GM10248 (cell line): ENCODE results near the gene OGFOD2.

ENCODE experiments used
- CTCF ChIA-PET: fragments of 300-600 bp; sonication (Branson Sonifier 250); formaldehyde crosslinking; extraction: SDS; loops from one replicate; lab custom pipeline; 2021; ENCODE audit warnings: antibody characterized with exemption; lab: Yijun Ruan, JAX
- POLR2A ChIA-PET: fragments of 350-650 bp; sonication (Branson Sonifier 250); formaldehyde crosslinking; extraction: SDS; loops from one replicate; lab custom pipeline; 2020; ENCODE audit warnings: antibody characterized with exemption; lab: Yijun Ruan, JAX
- DNase-seq: peaks from one replicate; pipeline ENCODE4 v3.0.0; 2012; ENCODE audit errors: extremely low spot score
- TF ChIP-seq, protein P1 (sequence below): IDR thresholded peaks from 2 replicates; pipeline ENCODE4 v1.5.1; 2012; ENCODE audit warnings: mild to moderate bottlenecking, low read depth; ENCODE audit errors: extremely low read depth, missing control alignments, control extremely low read depth

OGFOD2 gene

DNA sequence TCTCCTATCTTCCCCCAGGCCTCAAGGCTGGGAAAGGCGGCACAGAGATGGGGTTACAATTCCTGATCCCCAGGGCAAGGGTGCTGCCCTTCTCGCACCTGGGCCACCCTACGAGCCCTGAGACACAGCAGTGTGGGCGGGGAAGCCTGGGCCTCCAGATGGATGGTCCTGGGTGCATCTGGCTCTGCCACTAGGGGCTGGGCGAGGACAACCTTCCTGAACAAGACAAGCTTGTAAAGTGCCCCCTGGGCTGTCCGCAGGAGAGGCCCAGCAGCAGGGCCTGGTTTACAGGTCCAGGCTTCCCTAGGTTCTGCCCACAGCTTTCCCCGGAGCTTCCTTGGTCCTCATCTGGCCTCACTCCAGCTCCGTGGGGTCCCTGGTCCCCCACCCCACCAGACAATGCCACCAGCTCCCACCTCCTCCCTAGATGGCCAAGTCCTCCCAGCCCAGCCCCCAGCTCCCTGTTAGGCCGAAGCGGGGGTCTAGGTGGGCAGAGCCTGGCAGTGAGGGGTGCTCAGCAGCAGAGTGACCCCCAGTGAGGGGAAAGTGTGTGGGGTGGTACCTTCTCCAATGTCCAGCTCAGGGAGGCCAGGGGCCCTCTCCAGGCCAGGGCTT, 14.3 kb downstream of the OGFOD2 start:
- TF ChIP-seq, protein P1, sequence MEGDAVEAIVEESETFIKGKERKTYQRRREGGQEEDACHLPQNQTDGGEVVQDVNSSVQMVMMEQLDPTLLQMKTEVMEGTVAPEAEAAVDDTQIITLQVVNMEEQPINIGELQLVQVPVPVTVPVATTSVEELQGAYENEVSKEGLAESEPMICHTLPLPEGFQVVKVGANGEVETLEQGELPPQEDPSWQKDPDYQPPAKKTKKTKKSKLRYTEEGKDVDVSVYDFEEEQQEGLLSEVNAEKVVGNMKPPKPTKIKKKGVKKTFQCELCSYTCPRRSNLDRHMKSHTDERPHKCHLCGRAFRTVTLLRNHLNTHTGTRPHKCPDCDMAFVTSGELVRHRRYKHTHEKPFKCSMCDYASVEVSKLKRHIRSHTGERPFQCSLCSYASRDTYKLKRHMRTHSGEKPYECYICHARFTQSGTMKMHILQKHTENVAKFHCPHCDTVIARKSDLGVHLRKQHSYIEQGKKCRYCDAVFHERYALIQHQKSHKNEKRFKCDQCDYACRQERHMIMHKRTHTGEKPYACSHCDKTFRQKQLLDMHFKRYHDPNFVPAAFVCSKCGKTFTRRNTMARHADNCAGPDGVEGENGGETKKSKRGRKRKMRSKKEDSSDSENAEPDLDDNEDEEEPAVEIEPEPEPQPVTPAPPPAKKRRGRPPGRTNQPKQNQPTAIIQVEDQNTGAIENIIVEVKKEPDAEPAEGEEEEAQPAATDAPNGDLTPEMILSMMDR: no peak
- ChIA-PET CTCF (interaction anchor here (1.0 to 1.6 kb wide), 4 partner anchors 9 to 249 kb away, joined by 3 to 6 read pairs (median 4); no protein-coding TSS in a partner anchor), POLR2A (no interaction called here)
- no peak for DNase-seq

- DNase-seq: no peak
- TF ChIP-seq, protein P1: no peak
- ChIA-PET CTCF (interaction anchor here (1.0 to 1.6 kb wide), 5 partner anchors 8 to 249 kb away, joined by 3 to 6 read pairs (median 4); no protein-coding TSS in a partner anchor), POLR2A (interaction anchor here (0.8 kb wide), 1 partner anchor 9 kb away, joined by 3 read pairs; no protein-coding TSS in a partner anchor)
Observed at GRCh38 chr12:122989874-122990419, 14.9 kb downstream of the OGFOD2 start.

GRCh38 chr12:122990561-122990960, 15.5 kb downstream of the OGFOD2 start:
- TF ChIP-seq, protein P1: no peak
- ChIA-PET POLR2A (interaction anchor here (0.8 kb wide), 1 partner anchor 9 kb away, joined by 3 read pairs; no protein-coding TSS in a partner anchor), CTCF (interaction anchor here (1.0 to 1.6 kb wide), 3 partner anchors 9 to 248 kb away, joined by 3 to 6 read pairs (median 4); no protein-coding TSS in a partner anchor)
- DNase-seq: no peak

DNA sequence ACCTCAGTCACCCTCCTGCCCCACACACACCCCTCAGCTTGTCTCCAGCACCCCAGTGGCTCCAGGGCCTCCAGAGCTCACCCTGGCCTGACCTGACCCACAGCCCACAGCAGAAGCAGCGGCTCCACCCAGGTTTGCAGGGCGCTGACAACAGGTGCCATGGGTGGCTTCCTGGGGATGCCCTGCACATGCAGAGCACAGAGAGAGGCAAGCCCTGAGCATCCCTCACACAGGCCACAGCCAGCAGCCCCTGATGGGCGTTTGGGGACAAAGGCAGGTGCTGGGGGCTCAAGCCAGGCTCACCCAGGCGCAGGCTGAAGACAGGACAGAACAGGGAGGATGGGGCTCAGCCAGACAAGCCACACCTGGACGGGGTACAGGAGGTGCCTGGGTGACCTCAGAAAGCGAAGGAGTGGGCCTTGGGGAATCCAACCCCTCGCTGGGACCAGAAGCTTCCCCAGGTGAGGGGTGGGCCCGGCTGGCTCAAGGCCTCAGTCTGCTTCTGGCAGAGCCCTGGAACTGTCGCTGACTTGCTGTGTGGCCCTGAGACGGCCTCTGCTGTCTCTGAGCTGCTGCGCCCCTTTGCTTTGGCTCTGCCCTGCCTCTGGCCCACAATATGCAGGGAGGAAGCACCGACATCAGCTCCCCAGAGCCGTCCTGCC, 16.0 kb downstream of the OGFOD2 start:
- TF ChIP-seq, protein P1: no peak
- ChIA-PET POLR2A (interaction anchor here (0.8 kb wide), 1 partner anchor 10 kb away, joined by 3 read pairs; no protein-coding TSS in a partner anchor), CTCF (interaction anchor here (0.9 to 1.4 kb wide), 4 partner anchors 10 to 247 kb away, joined by 3 to 4 read pairs (median 3); no protein-coding TSS in a partner anchor)
- DNase-seq: no peak

DNA sequence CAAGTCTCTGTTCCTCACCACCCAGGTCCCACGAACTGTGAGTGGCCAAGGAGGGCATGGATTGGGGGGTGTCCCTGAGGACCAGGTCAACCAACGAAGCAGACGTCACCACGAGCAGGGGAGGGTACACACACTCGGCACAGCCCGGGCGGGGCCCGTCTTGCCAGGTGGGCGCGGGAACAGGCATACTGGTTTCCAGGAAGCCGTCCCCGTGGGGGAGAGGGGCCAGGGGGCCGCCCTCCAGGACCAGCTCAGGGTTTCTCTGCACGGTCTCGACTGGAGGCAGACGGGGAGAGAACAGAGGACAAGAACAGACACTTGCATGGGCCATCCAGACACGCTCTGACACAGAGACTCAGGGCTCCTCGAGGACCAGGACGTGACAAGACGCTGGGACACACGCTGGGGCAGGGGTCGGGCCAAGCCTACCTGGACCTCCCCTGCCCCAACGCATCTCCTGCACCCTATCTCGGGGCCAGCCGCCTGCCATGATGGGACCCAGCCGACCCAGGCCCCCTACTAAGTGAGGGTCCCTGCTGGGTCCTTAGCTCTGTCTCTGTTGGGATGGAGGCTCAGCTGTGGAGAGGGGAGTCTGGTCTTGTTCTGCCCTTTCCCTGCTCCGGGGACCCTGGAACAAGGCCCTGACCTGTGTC, 16.7 kb downstream of the OGFOD2 start:
- CTCF ChIA-PET: interaction anchor here (0.9 to 1.2 kb wide), 2 partner anchors 12 to 15 kb away, joined by 3 read pairs; no protein-coding TSS in a partner anchor
- TF ChIP-seq, protein P1: no peak
- no peak for DNase-seq
- POLR2A ChIA-PET: no interaction called here

- DNase-seq: no peak
- ChIA-PET POLR2A (no interaction called here), CTCF (interaction anchor here (0.7 kb wide), 1 partner anchor 9 kb away, joined by 3 read pairs; no protein-coding TSS in a partner anchor)
- TF ChIP-seq, protein P1: no peak
Observed at GRCh38 chr12:122992386-122992785, 17.3 kb downstream of the OGFOD2 start.
